ENCODE data around the gene TLE7.

TLE7 gene

DNA sequence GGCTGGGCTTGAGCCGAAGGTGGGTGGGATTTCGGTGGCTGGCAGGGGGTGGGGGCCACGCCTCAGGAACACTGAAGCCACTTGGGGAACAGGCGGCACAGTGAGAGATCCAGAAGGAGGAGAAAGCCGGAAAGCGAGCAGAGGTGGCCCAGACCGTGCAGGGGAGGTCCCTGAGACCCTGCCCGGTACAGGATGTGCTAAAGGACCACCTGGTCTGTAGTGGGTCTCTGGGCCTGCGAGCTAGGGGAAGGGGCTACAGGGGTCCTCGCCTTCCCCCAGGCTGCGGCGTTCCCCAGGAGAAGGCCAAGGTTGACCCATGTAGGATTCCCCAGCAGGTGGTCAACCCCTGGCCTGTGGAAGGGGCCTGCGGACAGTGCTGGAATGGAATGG, at the start of gene TLE7:
Gene TLE7 (minus strand): TSS at position 4 of the 390 bp plus-strand sequence. CDS start 8,730 bp downstream, outside the sequence.
- DNase-seq (ENCODE audit: low read depth), result no peak

DNA sequence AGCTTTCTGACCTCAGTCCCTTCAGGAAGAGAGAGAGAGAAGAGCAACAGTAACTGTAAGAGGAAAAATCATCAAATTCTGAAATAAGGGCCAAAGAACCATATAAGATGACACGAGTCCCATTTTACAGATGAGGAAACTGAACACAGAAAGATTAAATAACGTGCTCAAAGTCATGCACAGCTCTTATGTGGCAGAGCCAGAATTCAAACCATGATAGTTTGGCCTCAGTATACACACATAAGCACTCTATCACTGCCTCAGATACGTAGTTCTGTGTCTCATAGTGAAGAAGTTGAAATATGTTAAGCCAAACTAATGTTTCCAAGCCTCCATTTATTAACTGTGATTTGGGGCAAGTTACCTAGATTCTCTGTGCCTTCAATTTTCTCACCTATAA, 49.2 kb upstream of the TLE7 start:
- no peak for DNase-seq (ENCODE audit: low read depth)

DNA sequence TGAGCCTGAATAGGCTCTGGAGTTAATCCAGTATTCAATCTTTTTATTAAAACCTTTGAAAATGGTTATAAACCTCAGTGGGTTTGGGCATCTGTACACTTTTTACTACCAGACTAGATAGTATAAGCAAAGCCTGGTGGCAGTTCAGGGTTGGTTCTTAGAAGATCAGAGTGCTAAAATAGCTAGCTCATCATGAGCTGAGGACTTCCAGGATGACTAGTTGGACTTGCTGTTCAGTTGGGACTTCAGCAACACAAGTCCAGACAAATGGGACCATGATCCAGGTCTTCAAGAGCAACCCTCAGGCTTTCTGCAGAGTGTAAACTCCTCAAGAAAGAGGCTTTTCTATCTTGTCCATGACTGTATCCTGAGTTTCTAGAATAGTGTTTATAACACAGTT, 48.5 kb upstream of the TLE7 start:
- DNase-seq (ENCODE audit: low read depth), result no peak

DNA sequence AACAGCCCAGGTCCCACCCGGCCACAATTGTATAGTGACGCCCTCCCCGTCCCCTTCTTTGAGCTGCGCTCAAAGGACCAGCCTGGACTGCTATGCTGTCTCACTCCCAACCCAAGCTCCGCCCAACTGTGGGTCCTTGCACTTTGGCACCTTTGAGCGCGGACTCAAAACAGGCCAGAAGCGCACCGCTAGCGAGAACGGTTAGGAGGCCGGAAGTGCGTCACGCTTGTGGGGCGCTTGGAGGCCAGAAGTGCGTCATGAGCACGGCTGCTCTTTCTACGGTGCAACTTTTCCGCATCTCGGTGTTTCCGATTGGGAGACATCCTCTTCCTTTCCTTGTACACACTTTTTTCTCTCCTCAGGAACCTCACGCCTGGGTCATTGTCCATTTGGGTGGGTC, 47.3 kb upstream of the TLE7 start, which contains the start of gene ZNF19:
Gene ZNF19 (minus strand): TSS at position 203 of the 400 bp plus-strand sequence. CDS start 7,210 bp downstream, outside the sequence.
- DNase-seq (ENCODE audit: low read depth), result no peak

DNA sequence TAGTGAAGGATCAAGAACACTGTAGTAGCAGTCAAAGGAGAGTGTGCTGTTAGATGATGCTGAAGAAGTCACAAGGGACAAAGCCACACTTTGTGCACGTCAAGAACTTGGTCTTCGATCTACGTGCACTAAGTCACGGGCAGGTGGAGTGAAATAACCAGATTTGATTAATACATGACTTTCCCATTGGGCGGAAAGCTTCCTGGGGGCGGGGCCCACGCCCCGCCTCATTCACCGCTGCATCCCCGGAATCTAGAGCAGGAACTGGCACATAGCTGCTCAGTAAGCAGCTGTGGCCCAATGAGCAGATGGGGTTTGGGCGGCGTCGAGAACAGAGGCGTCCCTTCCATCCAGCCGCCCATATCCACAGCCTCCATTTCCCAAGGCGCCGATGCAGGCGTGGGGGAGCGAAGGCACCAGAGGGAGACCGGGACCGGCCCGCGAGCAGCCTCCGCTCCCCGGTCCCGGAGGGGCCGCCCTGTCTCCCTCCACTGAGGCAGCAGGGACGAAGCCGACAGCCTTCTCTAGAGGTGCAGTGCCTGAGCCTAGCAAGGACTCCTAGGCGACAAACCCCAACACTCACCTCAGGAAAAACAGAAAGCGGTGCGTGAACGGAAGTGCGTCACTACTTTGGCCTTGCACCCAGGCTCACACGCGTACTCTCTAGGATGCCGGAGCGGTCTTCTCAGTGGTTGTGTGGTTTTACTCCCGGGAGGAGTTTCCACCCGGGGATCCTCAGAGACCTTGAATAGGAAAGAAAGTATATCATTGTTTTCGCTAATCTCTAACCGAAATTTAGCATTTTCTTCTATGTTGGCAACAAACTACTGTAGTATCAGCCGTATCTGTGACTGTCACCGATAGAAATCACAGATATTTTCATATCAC, 42.4 kb upstream of the TLE7 start:
- peak; percentile 85 for DNase-seq (ENCODE audit: low read depth)

DNA sequence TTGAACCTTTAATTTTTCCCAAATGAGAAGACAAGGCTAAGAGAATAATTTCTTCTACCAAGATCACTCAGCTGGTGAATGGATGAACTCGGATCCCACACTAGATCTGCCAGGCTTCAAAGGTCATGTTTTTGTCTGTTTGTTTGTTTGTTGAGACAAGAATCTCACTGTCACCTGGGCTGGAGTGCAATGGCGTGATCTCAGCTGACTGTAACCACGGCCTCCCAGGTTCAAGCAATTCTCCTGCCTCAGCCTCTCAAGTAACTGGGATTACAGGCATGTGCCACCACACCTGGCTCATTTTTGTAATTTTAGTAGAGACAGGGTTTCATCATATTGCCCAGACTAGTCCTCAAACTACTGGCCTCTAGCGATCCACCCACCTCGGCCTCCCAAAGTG, 40.7 kb upstream of the TLE7 start:
- DNase-seq (ENCODE audit: low read depth), result no peak

DNA sequence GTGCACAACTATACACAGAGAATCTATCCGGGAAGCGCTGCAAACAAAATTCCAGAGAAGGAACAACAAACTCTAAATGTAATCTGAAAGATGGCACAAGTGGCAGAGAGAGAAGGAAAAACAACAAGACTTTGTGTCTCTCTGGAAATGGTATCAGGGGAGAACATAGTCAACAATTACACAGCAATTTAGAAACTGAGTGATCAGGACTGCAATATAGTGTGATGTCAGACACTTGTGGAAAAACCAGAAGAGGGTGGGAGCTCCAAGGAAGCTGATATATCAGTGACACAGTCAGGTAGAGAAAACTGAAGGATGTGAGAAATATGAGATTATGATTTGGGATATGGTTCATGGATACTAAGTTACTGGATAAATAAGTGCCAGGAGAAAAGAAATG, 39.1 kb upstream of the TLE7 start:
- no peak for DNase-seq (ENCODE audit: low read depth)

DNA sequence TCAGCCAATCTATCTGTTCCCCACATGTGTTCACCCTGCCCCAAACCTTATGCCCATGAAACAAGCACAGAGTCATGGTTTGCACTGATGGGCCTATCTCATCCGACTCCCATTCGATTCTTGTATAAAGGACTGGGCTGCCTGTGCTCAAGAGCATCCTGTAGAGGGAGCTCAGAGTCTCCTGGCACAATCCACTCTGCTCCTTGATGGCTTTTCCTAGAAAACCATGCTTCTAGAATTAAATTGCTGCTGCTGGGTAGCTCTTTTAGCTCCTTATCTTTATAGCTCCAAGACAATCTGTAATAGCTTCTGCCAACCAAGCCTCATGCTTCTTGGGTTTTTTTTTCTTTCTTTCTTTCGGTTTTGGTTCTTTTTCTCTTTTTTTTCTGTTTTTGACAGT, 37.6 kb upstream of the TLE7 start:
- DNase-seq (ENCODE audit: low read depth), result no peak

DNA sequence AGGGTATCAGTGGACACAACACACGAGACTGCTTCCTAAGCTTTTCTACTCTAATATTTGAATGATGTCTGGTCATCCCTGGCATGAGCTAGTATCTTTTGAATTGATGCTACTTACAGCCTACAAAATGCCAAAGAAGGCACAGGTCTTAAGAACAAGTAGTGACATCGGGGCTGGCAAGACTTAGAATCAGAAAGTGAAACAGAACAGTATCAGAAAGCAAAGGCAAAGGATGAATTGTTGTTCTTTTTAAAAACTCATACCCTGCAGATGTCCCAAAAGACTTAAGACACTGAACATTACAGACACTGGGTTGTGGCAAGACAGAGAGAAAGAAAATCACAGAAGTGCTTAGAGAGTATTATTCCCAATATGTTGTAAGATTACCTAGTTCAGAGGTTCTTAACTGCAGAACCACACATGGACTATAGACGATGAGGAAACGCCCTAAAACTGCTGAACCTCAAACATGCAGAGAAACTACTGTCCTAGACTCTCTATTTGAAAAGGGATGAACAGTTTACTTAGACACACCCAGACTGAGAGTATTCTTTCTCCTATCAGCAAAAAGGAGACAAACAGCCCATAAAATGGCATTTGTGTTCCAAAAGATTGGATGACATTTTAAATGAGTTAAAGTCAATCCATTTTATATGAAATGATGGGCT, 34.7 kb upstream of the TLE7 start:
- no peak for DNase-seq (ENCODE audit: low read depth)

DNA sequence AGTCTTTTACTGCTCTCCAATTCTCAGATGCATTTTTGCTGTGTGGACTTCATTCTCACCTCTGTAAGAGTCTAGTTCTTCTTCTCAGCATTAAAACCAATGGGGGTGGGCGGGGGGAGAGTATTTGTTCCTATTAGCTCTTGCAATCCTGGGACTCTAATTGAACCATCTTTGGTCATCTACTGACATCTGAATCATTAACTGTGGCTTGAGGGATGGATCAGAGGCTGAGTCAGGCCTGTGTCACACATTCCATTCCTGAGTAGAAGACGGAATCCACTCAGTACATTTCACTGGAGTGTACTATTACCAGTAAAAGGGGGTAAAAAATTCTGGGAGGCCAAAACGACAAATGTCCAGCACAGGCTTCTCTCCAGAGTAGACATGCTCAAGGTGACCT, 33.0 kb upstream of the TLE7 start:
- DNase-seq (ENCODE audit: low read depth), result peak; percentile 86

DNA sequence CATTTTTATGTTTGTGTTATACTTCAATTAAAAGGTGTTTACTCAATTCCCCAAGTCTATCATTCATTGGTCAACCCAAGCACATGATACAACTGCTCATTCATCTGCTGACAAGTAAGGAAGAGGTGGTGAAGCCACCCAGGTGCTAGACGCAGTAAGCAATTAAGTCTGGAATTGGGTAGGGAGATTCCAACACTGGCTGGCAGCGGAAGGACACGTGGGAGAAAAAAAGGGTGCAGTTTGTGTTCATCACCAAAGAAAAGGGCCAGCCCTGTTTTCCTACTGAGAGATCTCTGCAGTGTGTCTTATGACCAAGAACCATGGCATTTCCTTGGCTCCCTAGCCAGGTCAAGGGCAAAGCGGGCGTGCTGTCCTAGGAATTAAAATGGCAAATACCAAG, 32.0 kb upstream of the TLE7 start:
- DNase-seq (ENCODE audit: low read depth), result no peak

DNA sequence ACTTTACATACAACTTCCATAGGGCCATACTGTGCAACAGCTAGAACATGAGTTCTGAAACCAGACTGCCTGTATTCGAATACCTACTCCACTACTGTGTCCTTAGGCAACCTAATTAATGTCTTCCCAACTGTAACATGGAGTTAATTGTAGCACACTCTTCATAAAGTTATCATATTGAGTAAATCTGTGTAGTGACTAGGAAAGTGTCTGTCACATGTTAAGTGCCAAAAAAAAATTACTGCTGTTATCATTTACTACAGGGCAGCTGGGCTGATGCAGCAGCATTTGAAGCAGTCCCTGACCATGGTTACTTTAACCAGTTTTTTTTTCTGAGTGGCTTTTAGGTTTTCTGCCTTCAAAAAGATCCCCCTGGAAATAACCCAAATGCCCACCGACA, 31.1 kb upstream of the TLE7 start:
- DNase-seq (ENCODE audit: low read depth), result no peak

DNA sequence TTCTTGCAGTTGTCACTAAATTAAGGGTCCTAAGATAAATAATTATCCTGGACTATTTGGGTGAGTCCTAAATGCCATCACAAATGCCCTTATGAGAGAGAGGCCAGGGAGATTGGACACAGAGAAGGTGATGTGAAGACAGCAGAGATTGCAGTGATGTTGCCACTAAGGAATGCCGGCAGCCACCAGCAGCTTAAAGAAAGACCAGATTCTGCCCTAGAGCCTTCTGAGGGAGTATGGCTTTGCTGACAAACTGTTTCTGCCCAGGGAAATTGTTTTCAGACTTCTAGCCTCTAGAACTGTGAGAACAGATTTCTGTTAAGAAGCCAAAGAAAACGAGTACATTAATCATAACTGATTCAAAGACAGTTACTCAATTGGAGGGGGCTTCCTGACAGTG, 30.2 kb upstream of the TLE7 start:
- no peak for DNase-seq (ENCODE audit: low read depth)

DNA sequence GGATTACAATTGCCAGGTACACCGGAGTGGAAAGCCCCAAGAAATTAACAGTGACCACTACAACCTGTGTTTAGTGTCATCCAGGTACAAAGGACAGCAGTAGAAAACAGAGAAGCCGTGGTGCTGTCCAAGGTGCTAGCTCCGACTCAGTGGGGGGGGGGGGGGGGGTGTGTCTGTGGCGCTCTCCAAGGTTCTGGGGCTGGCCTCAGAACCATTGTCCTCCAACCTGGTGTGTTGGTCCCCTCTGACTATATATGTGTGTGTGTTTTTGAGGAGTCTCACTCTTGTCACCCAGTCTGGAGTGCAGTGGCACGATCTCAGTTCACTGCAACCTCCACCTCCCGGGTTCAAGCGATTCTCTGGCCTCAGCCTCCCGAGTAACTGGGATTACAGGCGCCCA, 26.0 kb upstream of the TLE7 start:
- no peak for DNase-seq (ENCODE audit: low read depth)

DNA sequence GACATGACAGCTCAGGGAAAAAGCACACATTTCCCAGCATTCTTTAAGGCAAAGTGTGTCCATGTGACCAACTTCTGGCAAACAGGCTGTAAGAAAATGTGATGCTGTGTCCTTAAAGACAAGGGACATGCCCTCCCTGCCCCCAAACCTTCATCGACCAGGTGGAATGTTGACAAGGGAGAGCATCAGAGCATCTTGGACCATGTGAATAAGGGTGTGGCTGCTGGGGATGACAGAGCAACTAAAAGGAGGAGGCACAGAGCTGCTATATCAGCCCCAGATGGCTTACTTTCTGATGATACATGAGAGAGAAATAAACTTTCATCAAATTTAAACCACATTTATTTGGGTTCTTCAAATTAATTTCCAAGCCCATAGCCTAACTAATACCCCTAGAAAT, 22.4 kb upstream of the TLE7 start:
- DNase-seq (ENCODE audit: low read depth), result no peak

DNA sequence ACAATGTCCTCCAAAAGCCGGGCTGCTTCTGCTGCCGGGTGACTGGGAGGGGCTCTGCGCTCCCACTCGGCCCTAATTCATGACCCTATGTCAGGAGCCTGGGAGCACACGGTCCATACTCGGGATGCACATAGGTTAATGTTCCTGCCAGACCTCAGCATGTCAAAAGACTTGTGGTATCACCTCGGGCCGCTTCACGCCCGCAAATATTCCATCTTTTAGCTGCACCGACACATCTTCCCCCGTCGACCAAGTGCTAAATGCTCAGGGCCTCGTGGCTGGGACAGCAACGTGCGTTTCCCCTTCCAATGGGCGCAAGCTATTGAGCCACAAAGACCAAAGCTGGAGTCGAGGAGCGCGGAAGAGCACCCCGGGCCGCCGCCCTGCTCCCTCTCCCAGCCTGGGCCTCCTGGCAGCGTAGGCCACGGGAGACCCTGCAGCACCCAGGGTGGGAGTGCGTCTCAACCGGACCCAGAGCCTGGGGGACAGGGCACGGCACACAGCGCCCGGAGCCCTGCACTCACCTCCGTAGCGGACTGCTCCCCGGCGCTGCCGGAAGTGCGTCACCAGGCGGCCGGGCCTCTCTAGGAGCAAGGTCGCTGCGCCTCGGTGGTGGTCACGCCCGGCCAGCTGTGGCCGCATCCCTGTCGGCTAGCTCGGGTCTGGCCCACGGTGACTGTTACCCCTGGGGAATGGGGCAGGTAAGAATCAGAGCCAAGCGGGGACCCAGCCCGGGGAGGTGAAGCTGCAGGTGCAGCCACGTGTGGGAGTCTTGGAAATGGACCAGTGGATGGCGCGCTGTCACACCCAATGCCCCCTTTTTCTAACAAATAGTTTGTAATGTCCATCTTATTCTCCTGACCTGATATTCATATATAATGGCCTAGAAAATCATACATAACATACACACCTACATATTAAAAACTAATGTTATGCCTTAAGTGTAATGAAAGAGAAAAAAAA, 20.1 kb upstream of the TLE7 start, which contains the start of gene ZNF23:
Gene ZNF23 (minus strand): TSS at position 562 of the 963 bp plus-strand sequence. CDS start 5,451 bp downstream, outside the sequence.
- DNase-seq (ENCODE audit: low read depth), result no peak

DNA sequence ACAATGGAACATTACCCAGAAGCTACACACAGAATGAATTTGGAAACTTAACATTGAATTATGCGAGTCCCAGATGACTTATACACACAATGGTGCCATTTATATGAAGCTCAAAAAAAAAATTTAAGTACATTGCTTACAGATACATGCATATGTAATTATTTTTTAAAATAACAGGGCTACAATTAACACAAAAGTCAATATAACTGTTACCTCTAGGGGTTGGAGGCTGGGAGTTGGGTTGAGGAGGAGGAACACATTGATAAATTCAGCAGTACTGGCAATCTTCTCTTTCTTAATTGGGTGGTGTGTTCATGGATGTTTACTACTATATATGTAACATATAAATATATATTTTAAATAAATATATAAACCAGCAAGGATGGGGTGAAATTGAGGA, 19.1 kb upstream of the TLE7 start:
- DNase-seq (ENCODE audit: low read depth), result no peak

DNA sequence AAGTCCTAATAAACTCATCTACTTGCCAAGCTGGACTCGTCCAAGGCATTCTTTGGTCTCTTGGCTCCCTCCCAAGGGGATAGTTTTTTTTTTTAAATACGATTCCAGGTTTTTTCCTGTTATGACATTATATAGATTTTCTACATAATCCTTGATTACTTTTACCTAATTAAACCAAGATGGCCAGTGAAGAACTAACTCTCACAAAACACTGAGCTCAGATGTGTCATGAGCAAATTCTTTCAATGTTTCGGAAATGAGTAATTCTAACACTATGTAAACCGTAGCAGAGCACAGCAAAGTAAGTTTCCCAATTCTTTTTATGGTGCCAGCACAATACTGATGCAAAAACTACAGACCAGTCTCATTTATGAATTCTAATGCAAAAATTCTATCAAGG, 18.4 kb upstream of the TLE7 start:
- peak; percentile 88 for DNase-seq (ENCODE audit: low read depth)

DNA sequence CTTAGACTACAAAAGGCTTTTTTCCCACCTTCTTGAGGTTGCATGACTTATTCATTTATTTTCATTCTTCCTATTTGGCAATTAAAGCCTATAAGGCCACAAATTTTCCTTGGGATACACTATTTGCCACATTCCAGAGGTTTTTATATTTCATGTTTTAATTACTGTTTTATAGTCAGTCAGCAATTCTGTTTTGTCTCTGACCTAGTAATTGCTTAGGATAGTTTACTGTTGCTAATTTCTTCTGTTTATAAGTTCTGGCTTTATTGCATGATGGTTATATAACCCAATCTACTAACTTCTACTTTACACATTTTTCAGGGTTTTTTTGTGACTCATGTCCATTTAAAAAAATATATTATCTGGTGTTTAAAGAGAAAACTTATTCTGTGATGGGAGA, 17.7 kb upstream of the TLE7 start:
- DNase-seq (ENCODE audit: low read depth), result no peak

DNA sequence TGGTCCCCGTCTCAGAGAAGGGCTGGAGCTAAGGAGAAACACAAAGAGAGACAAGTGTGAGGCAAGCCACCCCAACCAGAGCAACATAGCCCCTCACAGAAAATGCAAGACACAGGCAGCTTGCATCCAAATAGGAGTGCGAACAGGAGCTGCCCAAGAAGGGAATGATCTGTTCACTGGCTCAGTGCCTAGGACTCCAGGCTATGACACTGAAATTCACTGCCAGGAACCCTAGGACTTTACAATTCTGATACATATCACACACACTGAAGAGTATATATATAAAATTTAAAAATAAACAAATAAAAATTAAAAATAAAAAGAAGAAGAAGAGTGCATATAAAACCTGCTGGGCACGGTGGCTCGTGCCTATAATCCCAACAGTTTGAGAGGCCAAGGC, 14.9 kb upstream of the TLE7 start:
- DNase-seq (ENCODE audit: low read depth), result no peak

DNA sequence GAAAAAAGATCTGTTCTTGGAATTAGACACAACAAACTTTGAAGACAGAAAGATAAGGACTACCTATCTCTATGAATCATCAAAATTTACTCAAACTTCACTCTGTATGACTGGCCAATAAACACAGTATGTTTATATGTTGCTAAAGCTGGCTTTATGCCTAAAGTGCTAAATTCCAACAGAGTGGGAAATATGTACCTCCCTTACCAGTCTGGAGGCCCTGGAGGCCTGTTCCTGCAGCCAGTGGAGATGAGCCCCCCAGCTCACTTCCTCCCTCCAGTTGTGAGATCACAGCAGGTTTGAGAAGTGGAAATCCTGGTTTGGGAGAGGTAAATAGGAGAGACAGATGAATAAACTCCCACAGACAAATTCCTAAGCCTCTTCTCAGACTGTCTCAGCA, 11.2 kb upstream of the TLE7 start:
- no peak for DNase-seq (ENCODE audit: low read depth)

DNA sequence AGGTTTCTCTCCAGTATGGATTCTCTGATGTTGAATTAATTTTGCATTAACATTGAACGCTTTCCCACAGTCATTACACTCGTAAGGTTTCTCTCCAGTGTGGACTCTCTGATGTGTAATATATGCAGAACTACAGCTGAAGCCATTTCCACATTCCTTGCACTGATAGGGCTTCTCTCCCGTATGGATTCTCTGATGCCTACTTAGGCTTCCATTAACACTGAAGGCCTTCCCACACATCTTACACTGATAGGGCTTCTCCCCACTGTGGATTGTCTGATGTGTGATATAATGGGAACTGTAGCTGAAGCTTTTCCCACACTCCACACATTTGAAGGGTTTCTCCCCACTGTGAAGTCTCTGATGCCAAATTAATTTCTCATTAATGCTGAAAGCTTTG, 7.2 kb upstream of the TLE7 start:
- no peak for DNase-seq (ENCODE audit: low read depth)

Measured in HS-5 (cell line).